Right atrium auricular region (tissue), 2 donors: ENCODE data around the gene GTF3C5. TPM values are rescaled to one million over a fixed set of nuclear protein-coding genes. Genes with fewer than 3 reads are reported as not detected.

Source experiments
- DNase-seq: peaks from one replicate; pipeline ENCODE4 v3.0.0-alpha.2; 2019; ENCODE audit warnings: low spot score
- H3K27ac ChIP-seq, 2 donors: fragments of 200-600 bp; sonication (generic); 1 replicate in 1 of 2; 2 replicates in 1 of 2; pipeline ENCODE4 v1.5.1; 2016 to 2019
- H3K27me3 ChIP-seq, 2 donors: fragments of 200-600 bp; sonication (generic); one replicate each; pipeline versions ENCODE4 v1.5.1 to v1.6.0; 2017 to 2019
- H3K36me3 ChIP-seq: fragments of 200-600 bp; sonication (generic); one replicate; pipeline ENCODE4 v1.5.1; 2016
- H3K4me1 ChIP-seq, 2 donors: fragments of 200-600 bp; sonication (generic); one replicate each; pipeline versions ENCODE4 v1.5.1 to v1.6.0; 2017 to 2019
- H3K4me3 ChIP-seq, 2 donors: fragments of 200-600 bp; sonication (generic); 1 replicate in 1 of 2; 2 replicates in 1 of 2; pipeline ENCODE4 v1.5.1; 2017 to 2019; ENCODE audit warnings: mild to moderate bottlenecking in 1 of 2, moderate library complexity in 1 of 2
- H3K9me3 ChIP-seq, 2 donors: fragments of 200-600 bp; sonication (generic); one replicate each; pipeline ENCODE4 v1.5.1; 2019
- total RNA-seq, 2 donors: library from RNA; depleted of rRNA; stranded (reverse); fragments of >200 nt; gene quantifications; one replicate each; pipeline ENCODE4 v1.1.0, GENCODE V29; 2016
- TF ChIP-seq, protein P1 (sequence below), 2 donors: fragments of 200-600 bp; sonication (generic); IDR thresholded peaks; one replicate each; pipeline ENCODE4 v1.5.1; 2019; ENCODE audit warnings: antibody characterized with exemption in 2 of 2

Gene GTF3C5
- total RNA-seq, 2 donors from 2014 or later: 30.5 to 31.1 TPM

DNA sequence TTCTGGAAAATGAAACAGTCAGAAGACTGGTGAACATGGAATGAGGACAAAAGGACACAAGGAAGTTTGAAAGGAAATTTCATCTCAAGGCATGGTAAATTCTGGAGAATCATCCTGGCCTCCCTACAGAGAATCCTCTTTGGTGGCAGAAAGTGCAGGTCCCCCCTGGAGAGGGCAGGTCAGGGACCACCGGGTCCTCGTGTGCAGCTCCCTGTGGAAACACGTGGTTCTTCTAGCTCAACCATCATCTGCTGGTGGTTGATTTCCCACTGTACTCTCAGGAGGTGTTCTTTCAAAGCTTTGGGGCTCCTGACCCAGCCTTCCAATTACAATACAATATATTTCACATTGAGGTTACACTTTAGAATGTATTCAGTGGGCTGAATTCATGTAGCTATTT is 2.6 kb upstream of the GTF3C5 start:
- TF ChIP-seq, protein P1, sequence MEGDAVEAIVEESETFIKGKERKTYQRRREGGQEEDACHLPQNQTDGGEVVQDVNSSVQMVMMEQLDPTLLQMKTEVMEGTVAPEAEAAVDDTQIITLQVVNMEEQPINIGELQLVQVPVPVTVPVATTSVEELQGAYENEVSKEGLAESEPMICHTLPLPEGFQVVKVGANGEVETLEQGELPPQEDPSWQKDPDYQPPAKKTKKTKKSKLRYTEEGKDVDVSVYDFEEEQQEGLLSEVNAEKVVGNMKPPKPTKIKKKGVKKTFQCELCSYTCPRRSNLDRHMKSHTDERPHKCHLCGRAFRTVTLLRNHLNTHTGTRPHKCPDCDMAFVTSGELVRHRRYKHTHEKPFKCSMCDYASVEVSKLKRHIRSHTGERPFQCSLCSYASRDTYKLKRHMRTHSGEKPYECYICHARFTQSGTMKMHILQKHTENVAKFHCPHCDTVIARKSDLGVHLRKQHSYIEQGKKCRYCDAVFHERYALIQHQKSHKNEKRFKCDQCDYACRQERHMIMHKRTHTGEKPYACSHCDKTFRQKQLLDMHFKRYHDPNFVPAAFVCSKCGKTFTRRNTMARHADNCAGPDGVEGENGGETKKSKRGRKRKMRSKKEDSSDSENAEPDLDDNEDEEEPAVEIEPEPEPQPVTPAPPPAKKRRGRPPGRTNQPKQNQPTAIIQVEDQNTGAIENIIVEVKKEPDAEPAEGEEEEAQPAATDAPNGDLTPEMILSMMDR (IDR thresholded peaks at IDR 0.05): no peak
- Histone ChIP-seq H3K27me3 (no peaks in the 10 kb centered on the region), H3K4me1 (peaks cover 0 to 32% of the 10 kb centered on the region in 2 donors), H3K4me3 (no peak overlapping the region), H3K9me3 (no peaks in the 10 kb centered on the region), H3K27ac (no peak overlapping the region), H3K36me3 (no peaks in the 10 kb centered on the region)
- no peak for DNase-seq

DNA sequence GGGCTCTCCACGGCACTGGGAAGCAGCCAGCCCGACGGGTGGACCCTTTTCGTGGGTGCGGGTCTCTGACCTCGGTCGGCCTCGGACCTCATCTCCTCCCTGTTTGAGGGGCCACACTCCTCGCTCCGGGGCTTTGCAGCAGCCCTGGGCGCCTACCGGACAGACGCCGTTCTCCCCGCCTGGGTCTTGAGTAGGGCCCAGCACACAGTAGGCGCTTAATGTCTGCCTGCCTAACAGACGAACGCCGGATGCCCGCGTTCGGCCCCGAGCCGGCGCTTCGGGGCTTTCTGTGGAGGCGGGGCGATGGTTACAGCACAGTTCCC is 842 bp upstream of the GTF3C5 start:
- H3K27ac ChIP-seq: peak overlapping the region; percentile 91 to 94
- H3K9me3 ChIP-seq: no peaks in the 10 kb centered on the region
- H3K27me3 ChIP-seq: no peaks in the 10 kb centered on the region
- peaks cover 0 to 35% of the 10 kb centered on the region in 2 donors for H3K4me1 ChIP-seq
- no peaks in the 10 kb centered on the region for H3K36me3 ChIP-seq
- H3K4me3 ChIP-seq: peak overlapping the region; percentile 79 to 83
- TF ChIP-seq, protein P1 (IDR thresholded peaks at IDR 0.05): no peak
- DNase-seq: no peak

DNA sequence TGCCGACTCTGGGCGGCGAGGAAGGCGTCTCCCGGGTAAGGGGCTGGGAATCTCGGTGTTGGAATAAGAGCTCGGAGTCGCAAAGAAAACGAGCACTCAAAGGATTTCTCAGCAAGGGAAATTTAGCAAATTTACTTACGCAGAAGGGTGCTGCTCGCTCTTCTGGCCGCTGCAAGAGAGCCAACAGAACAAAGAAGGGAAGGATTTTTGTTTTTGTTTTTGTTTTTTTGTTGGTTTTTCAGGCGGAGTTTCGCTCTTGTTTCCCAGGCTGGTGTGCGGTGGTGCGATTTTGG is 279 bp downstream of the GTF3C5 start:
- Histone ChIP-seq H3K4me1 (peaks cover 0 to 35% of the 10 kb centered on the region in 2 donors), H3K9me3 (no peaks in the 10 kb centered on the region)

DNA sequence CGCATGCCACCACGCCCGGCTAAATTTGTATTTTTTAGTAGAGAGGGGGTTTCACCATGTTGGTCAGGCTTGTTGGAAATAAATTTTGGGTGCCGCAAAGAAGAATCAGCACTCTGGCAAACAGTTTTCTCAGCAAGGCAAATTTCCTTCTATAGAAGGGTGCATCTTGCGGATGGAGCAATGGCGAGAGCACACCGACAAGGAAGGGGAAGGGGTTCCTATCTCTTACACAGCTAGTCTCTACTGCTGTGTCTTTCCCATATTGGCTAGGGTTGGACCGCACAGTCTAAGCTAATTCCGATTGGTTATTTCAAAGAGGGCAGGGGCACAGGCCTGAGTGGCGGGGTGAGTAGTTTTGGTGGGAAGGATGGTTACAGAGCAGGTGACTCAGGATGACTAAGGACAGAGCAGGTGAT is 707 bp downstream of the GTF3C5 start:
- no peaks in the 10 kb centered on the region for H3K36me3 ChIP-seq
- no peaks in the 10 kb centered on the region for H3K27me3 ChIP-seq
- no peaks in the 10 kb centered on the region for H3K9me3 ChIP-seq
- peaks cover 0 to 35% of the 10 kb centered on the region in 2 donors for H3K4me1 ChIP-seq
- TF ChIP-seq, protein P1 (IDR thresholded peaks at IDR 0.05): no peak
- DNase-seq: no peak
- H3K4me3 ChIP-seq: peak overlapping the region; percentile 79 to 83
- peak overlapping the region in 1 of 2 donors; percentile 94 for H3K27ac ChIP-seq

More for the DNA sequence above, 279 bp downstream of the GTF3C5 start:
- Histone ChIP-seq H3K36me3 (no peaks in the 10 kb centered on the region), H3K27me3 (no peaks in the 10 kb centered on the region), H3K27ac (peak overlapping the region; percentile 91 to 94), H3K4me3 (peak overlapping the region; percentile 79 to 83)
- TF ChIP-seq, protein P1 (IDR thresholded peaks at IDR 0.05): no peak
- no peak for DNase-seq

DNA sequence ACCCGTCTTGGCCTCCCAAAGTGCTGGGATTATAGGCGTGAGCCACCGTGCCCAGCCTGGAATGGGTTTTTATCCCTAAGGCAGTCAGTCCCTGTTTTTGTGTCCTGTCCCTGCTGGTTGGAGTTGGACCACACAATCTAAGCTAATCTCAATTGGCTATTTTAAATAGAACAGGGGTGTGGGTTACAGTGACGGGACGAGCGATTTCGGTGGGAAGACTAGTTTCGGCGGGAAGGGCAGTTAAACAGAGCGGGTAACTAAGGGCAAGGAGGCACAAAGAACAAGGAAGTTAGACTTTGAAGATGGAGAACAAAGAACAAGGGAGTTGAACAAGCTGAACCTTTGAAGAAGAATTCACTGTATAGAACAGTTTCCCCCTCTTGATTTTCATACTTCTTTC is 1.4 kb downstream of the GTF3C5 start:
- no peak for DNase-seq
- TF ChIP-seq, protein P1 (IDR thresholded peaks at IDR 0.05): no peak
- Histone ChIP-seq H3K4me1 (peaks cover 0 to 35% of the 10 kb centered on the region in 2 donors), H3K9me3 (no peaks in the 10 kb centered on the region), H3K27ac (no peak overlapping the region), H3K27me3 (no peaks in the 10 kb centered on the region), H3K4me3 (no peak overlapping the region), H3K36me3 (no peaks in the 10 kb centered on the region)

DNA sequence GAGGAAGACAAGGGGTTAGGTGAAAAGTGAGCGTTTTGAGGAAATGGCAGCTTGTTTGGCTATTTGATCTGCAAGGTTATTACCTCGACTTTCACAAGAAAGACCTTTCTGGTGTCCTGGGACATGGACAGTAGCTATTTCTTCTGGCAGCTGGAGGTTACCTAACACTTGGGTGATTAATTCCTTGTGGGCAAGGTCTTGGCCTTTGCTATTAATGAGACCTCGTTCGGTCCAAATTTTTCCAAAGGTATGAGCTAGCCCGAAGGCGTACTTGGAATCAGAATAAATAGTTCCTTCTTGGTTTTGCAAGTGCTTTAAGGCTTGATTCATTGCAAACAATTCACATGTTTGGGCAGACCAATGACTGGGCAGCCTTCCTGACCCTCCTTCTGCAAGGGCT is 4.9 kb downstream of the GTF3C5 start:
- no peak for DNase-seq
- no peaks in the 10 kb centered on the region for H3K27me3 ChIP-seq
- no peak overlapping the region for H3K4me3 ChIP-seq
- H3K4me1 ChIP-seq: peaks cover 0 to 22% of the 10 kb centered on the region in 2 donors
- TF ChIP-seq, protein P1 (IDR thresholded peaks at IDR 0.05): no peak
- no peak overlapping the region for H3K27ac ChIP-seq
- H3K36me3 ChIP-seq: no peaks in the 10 kb centered on the region
- H3K9me3 ChIP-seq: no peaks in the 10 kb centered on the region
